ENCODE data around the gene KRT15.

Gene KRT15

DNA sequence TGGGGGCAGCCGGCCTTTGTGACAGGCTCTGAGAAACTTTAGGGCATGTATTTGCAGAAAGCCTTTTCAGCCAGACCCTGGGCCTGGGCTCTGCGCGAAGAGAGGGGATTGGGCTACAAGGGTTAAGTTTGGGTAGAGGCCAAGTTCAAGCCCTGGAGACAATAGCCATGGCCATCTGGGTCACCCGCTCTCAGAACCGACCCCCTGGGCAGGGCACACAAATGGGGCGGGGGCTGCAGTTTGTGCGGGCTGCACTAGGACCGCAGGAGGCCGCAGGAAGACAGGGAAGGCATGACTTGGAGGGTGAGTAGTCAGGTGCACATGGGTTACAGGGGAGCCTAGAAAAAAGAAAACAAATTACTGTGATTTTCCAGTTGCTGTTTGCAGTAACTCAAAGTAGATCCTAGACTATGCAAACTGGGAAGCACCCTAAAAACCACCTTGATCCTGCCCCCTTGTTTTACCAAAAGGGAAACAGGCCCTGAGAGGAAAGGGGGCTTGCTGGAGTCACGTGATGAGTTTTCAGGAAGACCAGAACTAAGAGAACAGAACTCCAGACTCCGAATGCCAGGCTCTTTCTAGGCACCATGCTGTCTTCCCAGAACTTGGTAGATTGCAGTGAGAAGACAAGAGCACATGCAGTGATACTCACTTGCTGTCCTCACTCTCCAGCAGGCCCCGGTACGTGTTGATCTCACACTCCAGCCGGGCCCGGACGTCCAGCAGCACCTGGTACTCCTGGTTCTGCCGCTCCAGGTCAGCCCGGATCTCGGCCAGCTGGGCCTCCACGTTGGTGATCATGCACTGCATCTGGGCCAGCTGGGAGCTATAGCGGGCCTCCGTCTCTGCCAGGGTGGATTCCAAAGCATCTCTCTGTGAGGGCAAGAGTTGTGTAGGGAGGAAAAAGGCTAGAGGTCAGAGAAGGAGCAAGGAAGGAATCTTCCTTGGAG lies 41.5 kb downstream of the KRT15 start:
- DNase-seq: no peak

GRCh38 chr17:41475421-41475820 lies 43.3 kb downstream of the KRT15 start:
- DNase-seq: no peak

DNA sequence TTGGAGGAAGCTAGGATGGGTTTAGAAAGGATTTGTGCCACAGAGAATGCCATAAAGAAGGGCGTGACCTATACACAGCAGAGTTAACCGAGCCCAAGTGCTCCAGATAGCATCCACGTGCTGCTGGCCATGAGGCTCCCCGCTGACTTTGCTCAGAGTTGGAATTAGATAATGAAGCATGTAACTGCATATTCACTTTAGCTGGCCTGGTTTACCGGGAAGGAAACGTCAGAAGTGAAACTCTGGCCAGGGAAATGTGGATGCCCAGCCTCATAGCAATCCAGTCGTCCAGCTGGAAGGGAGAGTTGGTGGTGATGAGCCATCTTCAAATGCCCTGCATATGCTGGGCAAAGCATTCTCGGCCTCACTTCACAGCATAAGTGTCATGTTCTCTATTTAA lies 43.8 kb downstream of the KRT15 start:
- no peak for DNase-seq

DNA sequence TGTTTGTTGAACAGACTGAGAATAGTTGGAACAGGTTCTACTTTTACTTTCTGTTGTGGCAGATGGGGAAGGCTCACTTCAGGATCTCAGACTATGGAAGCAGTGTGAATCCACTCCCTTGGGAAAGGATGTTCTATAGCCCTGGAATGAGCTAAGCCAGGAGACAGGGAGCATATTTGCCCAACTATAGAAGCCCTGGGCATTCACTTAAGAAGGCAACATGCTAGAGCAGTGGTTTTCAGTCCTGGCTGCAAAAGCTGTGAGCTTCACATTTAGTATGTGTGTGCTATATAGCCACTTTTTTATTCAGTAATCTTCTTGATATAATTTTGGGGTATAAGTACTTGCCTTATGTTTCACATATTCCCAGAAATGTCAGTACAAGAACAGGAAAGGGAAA lies 50.3 kb downstream of the KRT15 start:
- no peak for DNase-seq

DNA sequence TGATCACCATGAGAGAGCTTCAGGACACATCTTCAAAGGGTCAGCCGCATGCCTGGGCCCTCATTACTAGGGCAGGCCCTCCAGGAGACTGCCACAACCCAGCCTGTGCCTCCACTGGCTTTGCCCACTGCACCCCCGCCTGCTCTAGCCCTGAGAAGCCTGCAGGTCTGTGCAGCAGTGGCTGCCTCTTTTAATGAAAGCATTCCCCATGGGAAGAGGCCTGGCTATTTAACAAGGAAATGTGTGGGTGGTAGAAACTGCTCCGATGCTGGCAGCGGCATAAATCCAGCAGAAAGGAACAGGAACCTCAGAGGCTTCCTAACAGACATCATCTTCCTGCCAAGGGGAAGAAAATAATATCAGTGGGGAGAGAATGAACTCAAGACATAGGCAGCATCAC lies 51.1 kb downstream of the KRT15 start:
- DNase-seq: no peak

- no peak for DNase-seq
These were observed 51.7 kb downstream of the KRT15 start, which contains the start of gene KRT32 for GRCh38 chr17:41466988-41467387. Gene KRT32, minus strand, starts transcription at chr17:41467386. Its CDS starts 61 bp downstream, at chr17:41467325.

DNA sequence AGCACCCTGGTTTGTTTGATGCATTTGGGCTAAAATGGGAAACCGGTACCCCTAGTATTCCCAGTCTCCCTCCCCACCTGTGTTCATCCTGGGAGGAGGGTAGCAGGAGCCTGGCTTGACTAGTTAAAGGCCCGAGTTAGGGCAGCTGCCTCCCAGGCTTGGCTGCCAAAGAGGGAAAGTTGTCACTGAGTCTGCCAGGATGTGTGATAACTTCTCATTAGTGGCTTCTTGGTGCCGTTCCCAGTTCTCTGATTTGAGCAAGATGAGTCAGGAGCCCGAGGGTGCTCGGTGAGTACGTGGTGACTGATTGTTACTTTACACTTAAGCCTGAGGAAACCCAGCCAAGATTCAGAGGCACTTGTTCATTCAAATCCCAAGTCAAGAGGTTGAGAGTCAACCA lies 54.0 kb downstream of the KRT15 start:
- DNase-seq: no peak

DNA sequence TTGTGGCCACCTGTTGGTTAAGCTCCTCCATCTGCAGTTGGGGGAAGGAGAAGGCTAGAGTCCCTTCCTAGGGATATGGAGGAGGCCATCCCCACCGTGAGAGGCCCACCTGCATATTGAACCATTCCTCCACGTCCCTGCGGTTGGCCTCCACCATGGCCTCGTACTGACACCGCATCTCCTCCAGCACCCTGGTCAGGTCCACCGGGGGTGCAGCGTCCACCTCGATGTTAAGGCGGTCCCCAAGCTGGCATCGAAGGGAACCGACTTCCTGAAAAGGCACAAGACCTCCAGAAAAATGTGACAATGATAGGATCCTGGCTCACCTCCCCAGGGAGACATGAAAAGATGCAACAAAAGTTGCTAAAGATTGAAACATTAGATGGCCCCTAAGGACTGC lies 54.5 kb downstream of the KRT15 start:
- no peak for DNase-seq

- no peak for DNase-seq
These were observed 54.9 kb downstream of the KRT15 start for GRCh38 chr17:41463746-41464145.
